Omental fat pad (tissue), 4 donors: ENCODE data around the gene ZIC2. TPM values are rescaled to one million over a fixed set of nuclear protein-coding genes. Genes with fewer than 3 reads are reported as not detected.

Experiments used
- ATAC-seq: fragments of 150-250 bp; one replicate; pipeline ENCODE4 v1.9.1; 2016; ENCODE audit warnings: mild to moderate bottlenecking, moderate library complexity; ENCODE audit not compliant: low FRiP score
- DNase-seq: peaks from one replicate; pipeline ENCODE4 v3.0.0-alpha.2; 2019; ENCODE audit warnings: low spot score
- total RNA-seq, 4 donors: library from RNA; depleted of rRNA; stranded (reverse); fragments of >200 nt; gene quantifications; one replicate each; pipeline ENCODE4 v1.1.0, GENCODE V29; 2016
- TF ChIP-seq, protein P1 (sequence below), 3 donors: fragments of 450-650 bp; IDR thresholded peaks; one replicate each; pipeline ENCODE4 v1.5.1; 2016 to 2017; ENCODE audit warnings: antibody characterized with exemption in 3 of 3, mild to moderate bottlenecking in 3 of 3, moderate library complexity in 2 of 3

Gene ZIC2
- total RNA-seq, result not detected

DNA sequence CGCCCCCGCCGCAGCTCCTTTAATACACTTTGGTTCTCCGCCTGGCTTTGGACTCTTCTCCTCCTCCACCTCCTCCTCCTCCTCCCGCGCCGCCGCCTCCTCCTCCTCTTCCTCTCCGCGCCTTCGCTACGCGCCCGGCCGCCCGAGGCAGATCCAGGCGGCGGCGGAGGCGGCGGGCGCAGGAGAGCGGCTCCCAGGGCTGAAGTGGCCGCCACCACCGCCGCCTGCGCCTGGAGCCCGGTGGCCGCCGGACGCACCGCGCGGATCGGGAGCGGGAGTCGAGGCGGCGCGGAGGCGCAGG lies at the start of gene ZIC2:
Gene ZIC2, plus strand, starts transcription at position 50 of the 301 bp plus-strand sequence. CDS start 281 bp downstream, outside the sequence.
- ATAC-seq (no peak), DNase-seq (no peak)
- TF ChIP-seq, protein P1, sequence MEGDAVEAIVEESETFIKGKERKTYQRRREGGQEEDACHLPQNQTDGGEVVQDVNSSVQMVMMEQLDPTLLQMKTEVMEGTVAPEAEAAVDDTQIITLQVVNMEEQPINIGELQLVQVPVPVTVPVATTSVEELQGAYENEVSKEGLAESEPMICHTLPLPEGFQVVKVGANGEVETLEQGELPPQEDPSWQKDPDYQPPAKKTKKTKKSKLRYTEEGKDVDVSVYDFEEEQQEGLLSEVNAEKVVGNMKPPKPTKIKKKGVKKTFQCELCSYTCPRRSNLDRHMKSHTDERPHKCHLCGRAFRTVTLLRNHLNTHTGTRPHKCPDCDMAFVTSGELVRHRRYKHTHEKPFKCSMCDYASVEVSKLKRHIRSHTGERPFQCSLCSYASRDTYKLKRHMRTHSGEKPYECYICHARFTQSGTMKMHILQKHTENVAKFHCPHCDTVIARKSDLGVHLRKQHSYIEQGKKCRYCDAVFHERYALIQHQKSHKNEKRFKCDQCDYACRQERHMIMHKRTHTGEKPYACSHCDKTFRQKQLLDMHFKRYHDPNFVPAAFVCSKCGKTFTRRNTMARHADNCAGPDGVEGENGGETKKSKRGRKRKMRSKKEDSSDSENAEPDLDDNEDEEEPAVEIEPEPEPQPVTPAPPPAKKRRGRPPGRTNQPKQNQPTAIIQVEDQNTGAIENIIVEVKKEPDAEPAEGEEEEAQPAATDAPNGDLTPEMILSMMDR (IDR thresholded peaks at IDR 0.05), result no peak

DNA sequence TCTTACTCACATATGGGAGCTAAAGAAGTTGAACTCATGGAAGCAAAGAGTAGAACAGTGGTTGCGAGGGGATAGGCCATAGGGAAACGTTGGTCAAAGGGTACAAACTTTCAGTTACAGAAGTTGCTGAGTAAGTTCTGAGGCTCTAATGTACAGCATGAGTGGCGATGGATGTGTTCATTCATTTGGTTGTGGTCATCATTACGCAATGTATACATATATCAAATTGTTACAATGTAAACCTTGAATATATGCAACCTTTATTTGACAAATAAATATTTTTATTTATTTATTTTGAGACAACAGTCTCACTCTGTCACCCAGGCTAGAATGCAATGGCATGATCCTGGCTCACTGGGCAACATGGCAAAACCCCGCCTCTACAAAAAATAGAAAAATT lies 48.7 kb upstream of the ZIC2 start:
- DNase-seq (no peak), ATAC-seq (no peak)
- TF ChIP-seq, protein P1 (IDR thresholded peaks at IDR 0.05), result no peak

DNA sequence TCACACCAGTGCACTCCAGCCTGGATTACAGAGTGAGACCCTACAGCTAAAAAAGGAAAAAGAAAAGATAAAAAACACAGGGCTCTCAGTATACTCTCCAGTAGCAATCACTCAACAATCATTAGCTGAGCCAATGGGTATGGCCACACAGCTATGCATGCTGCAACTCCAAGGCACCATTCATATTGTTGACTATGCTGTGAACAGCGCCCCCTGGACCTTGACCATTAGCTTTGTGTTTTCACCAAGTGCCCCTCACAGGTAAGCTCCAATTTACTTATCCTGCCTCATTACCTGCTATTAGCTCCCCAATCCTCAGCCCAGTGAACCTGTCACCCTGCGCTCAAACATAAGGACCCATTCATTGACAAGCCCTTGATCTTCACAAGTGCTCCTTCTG lies 45.8 kb upstream of the ZIC2 start:
- TF ChIP-seq, protein P1 (IDR thresholded peaks at IDR 0.05), result no peak
- ATAC-seq (no peak), DNase-seq (no peak)

GRCh38 chr13:99938635-99939034 lies 42.9 kb upstream of the ZIC2 start:
- TF ChIP-seq, protein P1 (IDR thresholded peaks at IDR 0.05), result no peak
- no peak for ATAC-seq
- no peak for DNase-seq

DNA sequence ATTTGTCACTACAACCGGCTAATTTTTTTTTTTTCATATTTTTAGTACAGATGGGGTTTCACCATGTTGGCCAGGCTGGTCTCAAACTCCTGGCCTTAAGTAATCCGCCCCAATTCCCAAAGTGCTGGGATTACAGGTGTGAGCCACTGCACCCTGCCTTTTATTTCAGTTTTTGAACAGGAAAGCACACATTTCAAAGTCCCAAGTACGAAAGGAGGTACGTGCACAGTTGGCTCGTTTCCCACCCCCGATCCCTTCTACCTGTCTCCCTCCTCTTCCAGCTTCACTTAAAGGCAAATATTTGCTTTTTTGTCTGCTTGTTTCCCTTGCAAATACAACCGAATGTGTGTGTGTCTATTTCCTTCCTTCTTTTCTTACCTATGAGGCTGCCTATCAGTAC lies 40.5 kb upstream of the ZIC2 start:
- DNase-seq (no peak), ATAC-seq (no peak)
- TF ChIP-seq, protein P1 (IDR thresholded peaks at IDR 0.05), result no peak

GRCh38 chr13:99941911-99942310 lies 39.7 kb upstream of the ZIC2 start:
- ATAC-seq (no peak), DNase-seq (no peak)
- TF ChIP-seq, protein P1 (IDR thresholded peaks at IDR 0.05), result no peak

- DNase-seq (no peak), ATAC-seq (no peak)
- TF ChIP-seq, protein P1 (IDR thresholded peaks at IDR 0.05), result no peak
These were observed 37.5 kb upstream of the ZIC2 start for GRCh38 chr13:99944102-99944501.
